T-helper 22 cell (primary cell): ENCODE measurements around the gene HS3ST6.
"Not testable (repeated sequence)": the region's sequence is repeated elsewhere in the genome, so short reads cannot be mapped to it uniquely, and the experiment has no call there.

Experiments used
- DNase-seq: peaks from one replicate; pipeline ENCODE4 v3.0.0-alpha.2; 2020; ENCODE audit warnings: low read depth

The HS3ST6 gene

DNA sequence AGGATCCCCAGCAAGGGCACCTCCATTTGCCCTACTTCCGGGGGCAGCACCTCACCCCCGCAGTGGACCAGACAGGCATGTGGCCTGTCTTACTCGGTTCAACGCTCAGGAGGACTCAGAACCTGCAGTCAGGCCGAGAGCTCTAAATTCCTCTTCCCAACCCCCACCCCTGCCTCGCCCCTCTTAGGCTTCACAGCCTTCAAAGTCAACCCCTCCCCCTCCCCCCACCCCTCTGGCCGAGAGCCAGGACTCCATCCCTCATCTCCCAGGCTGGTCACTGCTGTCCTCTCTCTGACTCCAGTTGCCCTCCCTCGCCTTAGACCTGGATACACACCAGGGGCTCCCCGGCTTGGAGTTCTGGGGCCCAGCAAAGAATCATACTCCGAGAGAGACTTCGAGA lies 8.1 kb upstream of the HS3ST6 start:
- no peak for DNase-seq

DNA sequence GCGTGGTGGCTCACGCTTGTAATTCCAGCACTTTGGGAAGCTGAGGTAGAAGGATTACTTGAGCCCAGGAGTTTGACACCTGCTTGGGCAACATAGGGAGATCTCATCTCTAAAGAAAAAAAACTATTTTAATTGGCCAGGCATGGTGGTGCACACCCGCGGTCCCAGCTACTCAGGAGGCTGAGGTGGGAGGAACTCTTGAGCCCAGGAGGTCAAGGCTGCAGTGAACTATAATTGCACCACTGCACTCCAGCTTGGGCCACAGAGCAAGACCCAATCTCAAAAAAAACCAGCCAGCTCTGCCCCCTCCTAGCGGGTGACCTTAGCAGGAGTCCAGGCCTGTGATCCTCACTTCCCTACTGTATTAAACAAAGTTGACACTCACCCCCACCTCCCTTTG lies 5.9 kb upstream of the HS3ST6 start:
- no peak for DNase-seq

DNA sequence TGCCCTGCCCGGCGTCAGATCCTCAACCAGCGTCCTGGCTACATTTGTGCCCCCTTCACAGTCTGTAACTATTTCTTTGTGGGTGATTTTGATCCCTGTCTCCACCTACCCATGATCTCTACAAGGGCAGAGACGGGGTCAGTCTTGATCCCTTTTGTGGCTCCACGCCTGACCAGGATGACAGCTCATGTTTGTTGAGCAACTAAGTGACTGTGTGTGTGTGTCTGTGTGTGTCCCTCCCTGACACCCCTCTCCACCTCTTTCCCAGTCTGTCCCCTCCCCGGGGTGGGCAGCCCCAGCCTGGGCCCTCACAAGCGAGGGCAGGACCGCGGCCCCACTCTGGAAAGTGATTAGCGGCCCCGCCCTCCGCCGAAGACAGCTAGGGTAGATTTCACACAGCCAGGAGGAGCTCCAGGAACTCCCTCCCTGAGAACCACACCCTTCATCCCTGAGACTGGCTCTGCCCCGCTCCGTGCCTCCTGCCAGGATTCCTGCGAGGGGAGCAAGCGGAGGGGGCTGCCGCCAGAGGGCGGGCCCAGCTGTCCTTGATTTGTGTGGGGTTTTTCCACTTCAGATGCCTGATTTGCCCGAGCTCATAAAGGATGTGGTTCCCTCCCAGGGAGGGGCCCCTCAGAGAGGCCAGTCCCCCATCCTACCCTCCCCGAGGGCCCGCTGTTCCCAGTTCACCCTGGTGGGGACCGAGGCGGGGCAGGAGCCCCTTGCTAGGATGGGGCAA lies 5.3 kb upstream of the HS3ST6 start:
- no peak for DNase-seq

DNA sequence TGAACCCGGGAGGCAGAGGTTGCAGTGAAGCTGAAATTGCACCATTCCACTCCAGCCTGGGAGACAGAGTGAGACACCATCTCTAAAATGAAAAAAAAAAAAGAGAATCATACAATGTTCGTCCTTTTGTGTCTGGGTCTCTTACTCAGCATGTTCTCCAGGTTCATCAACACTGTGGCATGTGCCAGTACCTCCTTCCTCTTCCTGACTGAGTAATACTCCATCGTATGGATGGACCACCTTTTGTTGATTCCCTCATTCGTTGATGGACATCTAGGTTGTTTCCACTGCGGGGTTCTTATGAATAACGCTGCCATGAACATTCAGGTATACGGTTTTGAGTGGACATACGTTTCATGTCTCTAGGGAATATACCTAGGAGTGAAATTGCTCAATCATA lies 4.1 kb upstream of the HS3ST6 start:
- DNase-seq: no peak

DNA sequence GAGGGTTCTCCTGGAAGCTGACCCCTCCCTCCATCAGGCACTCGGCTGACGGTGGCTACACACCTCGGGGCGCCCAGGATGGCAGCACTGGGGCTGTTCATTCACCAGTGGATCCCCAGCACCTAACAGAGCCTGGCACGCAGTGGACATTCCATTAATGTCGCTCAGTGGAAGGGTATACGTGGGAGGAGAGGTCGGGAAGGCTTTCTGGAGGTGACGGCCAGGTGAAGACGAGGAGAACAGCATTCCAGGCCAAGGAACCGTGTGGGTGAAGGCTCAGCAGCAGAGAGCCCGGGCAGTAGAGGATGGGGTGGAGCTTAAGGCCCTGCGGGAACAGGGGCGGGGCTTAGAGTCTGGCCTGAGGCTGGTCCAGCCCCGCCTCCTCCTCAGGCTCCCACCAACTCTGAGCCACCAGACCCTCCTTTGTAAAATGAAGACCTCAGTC lies 2.5 kb upstream of the HS3ST6 start:
- no peak for DNase-seq

DNA sequence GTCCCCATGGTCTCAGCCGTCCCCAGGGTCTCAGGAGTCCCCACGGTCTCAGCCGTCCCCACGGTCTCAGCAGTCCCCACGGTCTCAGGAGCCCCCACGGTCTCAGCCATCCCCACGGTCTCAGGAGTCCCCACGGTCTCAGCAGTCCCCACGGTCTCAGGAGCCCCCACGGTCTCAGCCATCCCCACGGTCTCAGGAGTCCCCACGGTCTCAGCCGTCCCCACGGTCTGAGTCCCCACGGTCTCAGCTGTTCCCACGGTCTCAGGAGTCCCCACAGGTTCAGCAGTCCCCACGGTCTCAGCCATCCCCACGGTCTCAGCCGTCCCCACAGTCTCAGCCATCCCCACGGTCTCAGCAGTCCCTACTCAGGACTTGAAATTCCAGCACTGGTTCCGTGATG lies 1.9 kb upstream of the HS3ST6 start:
- DNase-seq: not testable (repeated sequence)

DNA sequence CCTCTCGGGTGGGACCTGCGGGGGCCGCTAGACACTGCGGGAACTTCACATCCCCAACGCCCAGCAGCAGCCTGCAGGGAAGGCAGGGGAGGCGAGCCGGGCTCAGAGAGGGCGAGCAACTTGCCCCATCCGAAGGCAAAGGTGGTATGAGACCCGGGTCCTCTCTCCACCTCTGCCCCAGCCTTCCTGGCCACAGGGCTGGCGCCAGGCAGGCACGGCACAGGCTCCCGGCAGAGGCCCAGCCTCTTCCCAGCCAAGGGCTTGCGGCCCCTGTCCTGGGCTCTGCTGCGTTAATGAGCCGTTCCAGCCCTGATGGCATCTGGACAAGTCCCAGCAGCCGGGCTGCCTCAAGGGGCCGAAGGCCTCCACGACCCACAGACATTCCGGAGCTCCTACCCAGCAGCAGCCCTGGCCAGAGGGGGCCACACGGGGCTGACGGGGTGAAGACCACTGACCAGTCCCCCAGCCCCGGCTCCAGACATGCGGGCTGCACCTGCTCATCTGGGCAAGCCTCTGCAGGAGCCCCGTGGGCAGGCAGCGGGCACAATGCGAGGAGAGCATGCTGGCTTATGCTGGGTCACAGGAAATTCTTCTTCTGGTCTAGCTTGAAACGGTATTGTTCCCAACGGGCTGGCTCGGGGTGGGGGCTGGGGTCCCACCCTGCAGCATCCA lies 1.2 kb upstream of the HS3ST6 start:
- no peak for DNase-seq

DNA sequence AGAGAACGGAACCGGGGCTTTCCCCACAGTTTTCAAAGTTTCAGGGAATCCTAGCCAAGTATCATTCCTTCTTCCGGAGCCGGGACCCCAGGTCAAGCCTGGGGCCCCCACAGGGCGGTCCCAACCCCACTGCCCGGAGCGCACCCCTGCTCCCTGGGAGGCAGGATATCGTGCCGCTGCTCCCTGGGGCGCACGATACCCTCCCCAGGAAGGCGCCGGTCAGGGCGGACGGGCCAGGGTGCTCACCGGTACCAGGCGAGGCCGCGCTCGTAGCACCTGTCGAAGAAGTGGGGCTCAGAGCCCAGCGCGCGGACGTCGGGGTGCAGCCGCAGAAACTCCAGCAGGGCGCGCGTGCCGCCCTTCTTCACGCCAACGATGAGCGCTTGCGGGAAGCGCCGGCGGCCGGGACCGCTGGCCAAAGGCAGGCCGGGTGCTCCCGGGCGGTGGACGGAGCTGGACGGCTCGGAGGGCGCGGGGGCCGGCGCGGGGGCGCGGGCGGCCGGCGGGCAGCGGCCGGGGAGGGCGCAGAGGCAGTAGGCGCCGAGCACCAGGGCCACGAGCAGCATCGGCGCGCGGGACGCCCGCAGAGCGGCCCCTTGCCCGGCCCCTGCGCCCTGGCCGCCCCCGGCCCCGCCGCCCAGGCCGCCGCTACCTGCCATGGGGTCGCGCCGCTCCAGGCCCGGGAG lies 407 bp downstream of the HS3ST6 start:
- DNase-seq: no peak

DNA sequence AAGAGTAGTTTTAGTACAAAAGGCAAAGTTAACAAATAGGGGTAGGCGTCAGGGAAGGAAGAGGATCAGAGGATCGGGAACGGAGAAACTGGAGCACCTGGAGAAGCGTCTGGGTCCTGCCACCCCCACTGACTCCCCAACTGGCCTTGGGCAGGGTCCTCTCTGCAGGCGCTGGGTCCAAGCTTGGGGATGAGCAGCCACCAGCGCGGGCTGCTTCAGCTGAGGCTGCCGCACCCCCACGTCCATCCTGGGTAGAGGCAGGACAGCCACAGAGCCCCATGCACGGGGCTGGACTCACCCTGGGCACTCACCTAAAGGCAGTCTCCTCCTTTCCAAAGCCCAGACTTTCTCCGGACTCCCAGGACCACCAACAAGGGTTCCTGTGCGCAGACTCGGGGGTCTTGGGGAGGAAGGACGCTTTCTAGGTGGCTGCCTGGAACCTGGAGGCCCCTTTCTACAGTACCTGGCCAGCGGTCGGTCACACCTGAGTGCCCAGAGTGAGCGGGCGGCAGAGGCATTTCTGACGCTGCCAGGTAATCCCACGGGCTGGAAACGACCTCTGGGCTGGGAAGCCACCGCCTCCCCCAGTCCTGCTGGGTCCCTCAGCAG lies 1.1 kb downstream of the HS3ST6 start:
- DNase-seq: no peak

DNA sequence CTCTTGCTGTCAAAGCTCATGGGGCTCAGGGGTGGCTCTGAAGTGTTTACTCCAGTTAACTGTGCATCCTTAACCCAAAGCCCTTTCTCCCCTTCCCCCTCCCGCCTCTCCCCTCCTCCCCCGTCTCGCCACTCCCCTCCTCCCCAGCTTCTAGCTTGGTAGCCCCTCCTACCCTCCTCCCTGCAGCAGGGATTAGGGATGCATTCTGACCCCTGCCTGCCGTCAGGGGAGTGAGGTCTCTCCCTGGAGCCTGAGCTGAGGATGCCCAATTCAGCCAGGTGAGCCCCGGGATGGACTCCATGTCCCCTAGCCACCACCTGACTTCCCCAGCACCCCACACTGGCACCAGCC lies 1.6 kb downstream of the HS3ST6 start:
- DNase-seq: no peak

DNA sequence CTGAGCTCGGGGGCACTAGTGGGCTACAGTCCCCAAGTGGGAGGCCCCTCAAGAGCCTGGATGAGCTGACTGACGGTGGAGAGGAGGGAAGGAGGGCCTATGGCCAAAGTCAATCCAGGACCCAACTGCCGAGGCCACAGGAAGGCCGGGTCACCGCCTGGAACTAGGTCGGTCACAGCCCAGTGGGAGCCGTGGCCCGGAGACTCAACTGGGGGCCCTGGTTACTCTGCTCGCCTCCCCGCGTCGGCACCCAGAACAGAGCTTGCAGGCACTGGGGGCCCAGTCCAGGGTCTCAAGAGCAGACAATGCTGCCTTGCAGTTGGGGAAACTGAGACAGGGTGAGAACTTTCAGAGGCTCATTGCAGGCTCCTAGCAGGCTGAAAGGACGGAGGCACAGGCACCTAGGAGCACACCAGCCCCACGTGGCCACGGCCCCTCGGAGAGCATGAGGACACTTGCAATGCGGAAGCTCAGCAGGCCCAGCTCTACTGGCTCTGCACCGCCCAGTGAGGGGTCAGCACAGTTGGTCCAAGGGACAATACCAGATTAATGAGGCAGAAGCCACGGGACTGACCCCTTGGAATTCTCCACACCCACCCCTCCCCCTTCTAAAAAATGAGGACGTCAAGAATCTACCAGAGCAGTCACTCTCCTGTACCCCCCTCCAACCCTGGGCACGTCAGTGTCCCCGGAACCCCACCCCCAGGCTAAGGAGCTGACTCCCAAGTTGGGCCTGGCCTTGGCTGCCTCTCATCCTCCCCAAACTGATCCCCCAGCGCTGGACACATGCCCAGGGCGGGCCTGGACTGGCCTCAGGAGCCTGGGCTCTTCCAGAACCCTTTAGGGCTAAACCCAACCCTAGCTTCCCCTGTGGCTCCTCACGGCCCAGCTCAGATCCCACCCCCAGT lies 2.2 kb downstream of the HS3ST6 start:
- no peak for DNase-seq

DNA sequence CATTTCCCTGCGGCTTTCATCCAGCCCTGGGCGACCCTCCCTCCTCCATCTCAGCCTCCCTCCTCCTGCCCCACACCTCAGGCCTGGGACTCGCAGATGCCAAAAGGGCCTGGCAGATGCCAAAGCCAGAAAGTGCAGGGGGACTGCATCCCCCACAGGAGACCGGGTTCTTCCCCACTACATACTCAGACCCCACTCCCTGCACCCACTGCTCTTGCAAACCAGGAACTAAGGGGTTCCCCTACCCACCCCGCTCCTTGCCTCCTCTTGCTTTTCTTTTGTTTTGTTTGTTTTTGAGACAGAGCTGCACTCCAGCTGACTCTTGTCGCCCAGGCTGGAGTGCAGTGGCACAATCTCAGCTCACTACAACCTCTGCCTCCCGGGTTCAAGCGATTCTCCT lies 3.2 kb downstream of the HS3ST6 start:
- DNase-seq: no peak

DNA sequence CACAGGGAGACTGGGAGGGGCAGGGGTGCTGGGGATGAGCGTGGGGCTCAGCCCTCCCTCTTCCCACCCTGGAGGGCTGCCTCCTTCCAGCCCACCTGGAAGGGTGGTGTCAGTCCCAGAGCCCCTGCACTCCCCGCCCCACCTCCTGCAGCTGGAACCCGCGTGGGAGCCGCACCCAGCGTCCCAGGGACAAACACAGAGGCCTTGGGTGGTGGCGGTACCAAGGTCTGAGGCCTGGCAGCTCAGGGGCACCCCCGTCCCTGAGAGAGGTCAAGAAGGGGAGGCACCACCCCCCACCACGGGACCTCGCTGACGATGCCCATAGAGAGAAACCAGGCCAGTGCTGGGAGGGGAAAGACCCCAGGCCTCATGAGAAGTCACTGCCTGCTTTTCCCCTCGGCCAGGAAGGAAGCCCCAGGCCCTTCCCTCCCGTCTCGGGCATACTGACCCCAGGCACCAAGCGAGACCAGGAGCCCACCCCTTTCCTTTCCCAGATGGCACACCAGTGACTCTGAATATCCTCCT lies 4.1 kb downstream of the HS3ST6 start:
- no peak for DNase-seq

DNA sequence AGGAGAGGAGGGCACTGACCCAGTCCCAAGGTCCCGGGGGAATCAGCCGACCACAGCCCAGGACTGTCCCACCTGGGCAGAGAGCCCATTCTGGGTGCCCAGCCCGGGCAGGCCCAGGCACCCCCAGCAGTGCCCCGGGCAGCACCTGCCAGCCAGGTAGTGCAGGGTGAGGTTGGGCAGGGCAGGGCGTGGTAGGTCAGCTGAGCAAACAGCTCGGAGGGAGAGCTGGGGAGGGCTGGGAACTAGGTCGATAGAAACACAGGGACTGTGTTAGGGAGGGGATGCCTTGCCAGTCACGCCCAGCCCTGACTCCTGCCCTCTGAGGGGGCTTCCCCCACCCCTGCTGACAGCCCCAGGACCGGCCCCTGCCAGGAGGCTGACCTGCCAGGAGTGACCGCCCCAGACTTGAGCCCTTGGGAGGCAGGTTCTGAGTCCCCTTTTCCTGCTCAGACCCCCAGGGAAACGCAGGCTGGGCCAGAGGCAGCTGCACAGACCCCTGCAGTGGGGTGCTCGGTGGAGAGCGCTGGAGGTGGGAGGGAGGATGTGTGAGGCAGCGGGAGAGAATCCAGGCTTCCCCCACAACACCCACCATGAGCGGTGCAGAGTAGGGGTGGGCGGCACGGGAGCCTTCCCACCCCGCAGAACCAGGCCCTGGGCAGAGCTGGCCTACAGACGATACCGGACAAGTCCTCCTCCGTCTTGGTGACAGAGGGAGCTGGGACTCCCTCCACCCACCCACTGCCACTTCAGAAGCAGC lies 4.7 kb downstream of the HS3ST6 start:
- DNase-seq: no peak

DNA sequence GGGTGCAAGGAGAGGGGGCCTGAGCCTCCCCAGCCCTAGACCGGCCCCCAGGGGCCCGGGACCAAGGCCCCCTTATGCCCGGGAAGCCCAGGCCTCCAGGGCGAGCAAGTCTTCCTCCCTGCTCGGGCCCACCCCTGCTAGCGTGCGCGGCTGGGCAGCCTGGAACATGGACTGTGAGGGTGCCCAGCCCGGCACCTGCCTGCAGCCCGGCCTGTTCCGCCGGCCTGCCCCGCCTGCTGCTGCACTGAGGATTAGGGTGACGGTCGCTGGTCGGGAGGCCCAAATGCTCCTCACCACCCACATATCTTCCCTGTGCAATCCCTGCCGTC lies 6.0 kb downstream of the HS3ST6 start:
- no peak for DNase-seq

DNA sequence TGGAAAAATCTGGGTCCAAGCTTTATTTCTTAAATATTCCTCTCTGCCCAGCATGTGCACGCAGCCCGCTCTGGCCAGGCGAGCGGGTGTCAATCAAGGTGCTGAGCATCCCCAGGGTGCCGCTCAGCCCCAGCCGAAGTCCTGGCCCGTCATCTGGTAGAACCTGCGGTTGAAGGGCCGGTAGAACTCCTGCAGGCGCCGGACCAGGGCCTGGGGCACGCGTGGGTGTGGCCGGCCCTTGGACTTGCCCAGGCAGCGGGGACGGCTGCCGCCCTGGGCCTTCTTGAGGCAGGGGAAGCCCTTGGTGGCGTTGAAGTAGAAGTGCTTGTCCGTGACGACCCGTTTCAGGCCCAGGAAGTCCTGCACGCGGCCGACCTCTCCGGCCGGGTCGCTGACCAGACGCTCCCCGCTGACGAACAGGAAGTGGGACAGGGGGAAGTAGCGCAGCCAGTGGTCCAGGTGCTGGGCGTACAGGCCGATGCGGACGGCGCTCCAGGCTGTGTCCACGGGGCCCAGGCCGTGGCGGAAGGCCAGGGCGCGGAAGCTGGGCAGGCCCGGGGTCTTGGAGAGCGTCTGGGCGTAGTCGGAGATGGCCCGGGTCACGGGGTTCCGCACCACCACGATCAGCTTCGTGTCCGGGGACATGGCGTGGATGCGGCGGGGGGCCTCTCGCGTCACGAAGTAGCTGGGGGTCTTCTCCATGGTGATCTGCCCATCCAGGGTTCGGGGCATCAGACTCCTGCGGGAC lies 6.6 kb downstream of the HS3ST6 start:
- no peak for DNase-seq

DNA sequence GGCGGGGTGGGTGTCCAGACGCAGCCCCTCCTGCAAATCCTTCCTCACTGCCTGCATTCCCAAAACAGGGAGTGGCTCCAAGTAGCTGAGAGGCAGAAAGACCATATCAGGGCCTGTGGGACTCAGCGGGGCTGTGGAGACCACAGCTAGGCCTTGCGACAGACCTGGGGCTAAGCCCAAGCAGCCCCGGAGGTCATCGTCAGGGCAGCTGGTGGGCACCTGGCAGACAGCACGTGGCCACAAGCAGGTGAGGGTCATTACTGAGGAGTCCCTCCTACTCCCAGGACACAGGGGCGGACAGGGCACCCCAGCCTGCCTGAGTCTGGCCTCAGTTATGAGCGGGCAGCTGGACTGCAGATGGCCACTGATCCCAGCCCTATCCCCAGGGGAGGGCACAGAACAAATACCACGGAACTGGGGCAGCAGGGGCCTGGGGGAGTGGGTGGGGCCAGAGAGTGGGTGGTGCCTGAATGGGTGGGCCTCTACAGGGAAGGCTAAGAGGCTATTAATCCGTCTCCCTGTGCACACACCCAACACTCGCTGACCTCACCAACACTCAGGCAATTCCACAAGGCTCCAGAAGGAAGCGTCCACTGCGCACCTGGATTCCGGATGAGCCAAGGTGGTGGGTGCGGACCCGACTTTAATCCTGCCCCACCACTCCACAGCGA lies 8.5 kb downstream of the HS3ST6 start:
- no peak for DNase-seq

DNA sequence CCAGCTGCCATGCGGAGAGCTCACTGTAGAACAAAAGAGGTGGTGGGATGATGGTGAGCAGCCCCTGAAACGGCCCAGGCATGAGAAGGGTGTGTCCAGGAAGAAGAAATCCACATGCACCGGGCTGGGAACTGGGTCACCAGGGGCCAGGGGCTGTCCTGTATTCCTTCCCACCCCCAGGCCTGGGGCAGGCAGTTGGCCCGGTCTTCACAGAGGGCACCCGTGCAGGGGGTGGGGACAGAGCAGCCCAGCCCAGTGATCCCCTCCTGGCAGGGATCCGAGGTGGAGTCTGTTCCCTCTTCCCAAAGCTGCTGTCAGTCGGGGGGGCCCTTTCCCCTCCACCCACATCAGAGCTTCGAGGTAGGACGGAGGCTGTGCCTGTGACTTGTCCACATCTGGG lies 9.2 kb downstream of the HS3ST6 start:
- no peak for DNase-seq

DNA sequence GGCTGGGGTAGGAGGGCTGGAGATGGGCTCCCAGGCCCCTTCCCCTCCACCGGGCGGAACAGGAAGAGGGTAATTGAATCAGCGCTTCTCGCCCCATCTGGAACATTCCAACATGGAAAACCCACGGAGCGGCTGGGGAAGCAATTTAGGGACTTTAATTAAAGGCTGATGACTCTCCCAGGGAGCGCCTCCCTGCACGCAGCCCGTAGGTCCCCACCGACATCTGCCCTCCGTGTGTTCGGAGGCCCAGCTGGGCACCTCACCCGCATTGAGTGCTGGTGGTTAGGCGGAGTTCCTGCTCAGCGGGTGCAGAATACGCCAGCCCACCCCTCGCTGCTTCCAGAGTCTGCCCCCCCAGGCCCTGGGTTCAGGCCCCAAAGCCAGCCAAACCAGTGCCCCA lies 10.0 kb downstream of the HS3ST6 start:
- DNase-seq: no peak
